Loucy (cell line): ENCODE measurements around the gene OSBP.

ENCODE experiments used
- H2AFZ ChIP-seq: fragments of 200-600 bp; sonication (generic); 2 replicates; pipeline ENCODE4 v1.6.0; 2016; ENCODE audit warnings: antibody characterized with exemption, mild to moderate bottlenecking, low read length, moderate library complexity
- H3F3A ChIP-seq: fragments of 200-600 bp; 2 replicates; pipeline ENCODE4 v1.6.0; 2016; ENCODE audit warnings: antibody characterized with exemption, low read depth, mild to moderate bottlenecking
- H3K27me3 ChIP-seq: fragments of 200-600 bp; sonication (generic); 2 replicates; pipeline ENCODE4 v1.6.1; 2014; ENCODE audit warnings: low read length, mild to moderate bottlenecking; ENCODE audit not compliant: insufficient read depth, poor library complexity, severe bottlenecking
- H3K36me3 ChIP-seq: fragments of 200-600 bp; sonication (generic); 2 replicates; pipeline ENCODE4 v1.6.1; 2016; ENCODE audit warnings: low read length; ENCODE audit not compliant: insufficient read depth
- H3K4me1 ChIP-seq: fragments of 200-600 bp; sonication (generic); 2 replicates; pipeline ENCODE4 v1.5.1; 2014; ENCODE audit warnings: low read length, mild to moderate bottlenecking; ENCODE audit not compliant: insufficient read depth, poor library complexity, severe bottlenecking
- H3K4me2 ChIP-seq: fragments of 200-600 bp; sonication (generic); 2 replicates; pipeline ENCODE4 v1.6.0; 2014; ENCODE audit warnings: antibody characterized with exemption, low read length, low read depth, mild to moderate bottlenecking; ENCODE audit not compliant: poor library complexity, severe bottlenecking
- H3K4me3 ChIP-seq: fragments of 200-600 bp; sonication (generic); 2 replicates; pipeline ENCODE4 v1.5.1; 2014; ENCODE audit warnings: low read length, mild to moderate bottlenecking, mixed read lengths; ENCODE audit not compliant: poor library complexity, severe bottlenecking
- H3K79me2 ChIP-seq: fragments of 200-600 bp; sonication (generic); 2 replicates; pipeline ENCODE4 v1.6.1; 2014; ENCODE audit warnings: low read length; ENCODE audit not compliant: insufficient read depth
- H3K9ac ChIP-seq: fragments of 200-600 bp; sonication (generic); 2 replicates; pipeline ENCODE4 v1.6.0; 2014; ENCODE audit warnings: mild to moderate bottlenecking, low read depth, low read length, moderate library complexity; ENCODE audit not compliant: poor library complexity, severe bottlenecking
- H3K9me2 ChIP-seq: fragments of 200-600 bp; sonication (generic); replicated peaks from 2 replicates; pipeline ENCODE4 v1.6.1; 2016; ENCODE audit warnings: low read depth, low read length, mixed read lengths
- H3K9me3 ChIP-seq: fragments of 200-600 bp; sonication (generic); 2 replicates; pipeline ENCODE4 v1.6.1; 2014; ENCODE audit warnings: mild to moderate bottlenecking, antibody characterized with exemption, low read length, low read depth; ENCODE audit not compliant: insufficient read depth
- H4K20me1 ChIP-seq: fragments of 200-600 bp; sonication (generic); 2 replicates; pipeline ENCODE4 v1.6.0; 2014; ENCODE audit warnings: antibody characterized with exemption, low read length, mild to moderate bottlenecking; ENCODE audit not compliant: insufficient read depth, poor library complexity, severe bottlenecking
- EZH2phosphoT487 ChIP-seq: fragments of 200-600 bp; IDR thresholded peaks from 2 replicates; pipeline ENCODE4 v1.6.1; 2018; ENCODE audit warnings: antibody characterized with exemption, mild to moderate bottlenecking, moderate library complexity, borderline replicate concordance
- TF ChIP-seq, protein P1 (sequence below): fragments of 200-600 bp; sonication (generic); conservative IDR thresholded peaks from 2 replicates; pipeline ENCODE4 v1.5.1; 2014; ENCODE audit warnings: mild to moderate bottlenecking, antibody characterized with exemption, low read length

The OSBP gene, protein sequence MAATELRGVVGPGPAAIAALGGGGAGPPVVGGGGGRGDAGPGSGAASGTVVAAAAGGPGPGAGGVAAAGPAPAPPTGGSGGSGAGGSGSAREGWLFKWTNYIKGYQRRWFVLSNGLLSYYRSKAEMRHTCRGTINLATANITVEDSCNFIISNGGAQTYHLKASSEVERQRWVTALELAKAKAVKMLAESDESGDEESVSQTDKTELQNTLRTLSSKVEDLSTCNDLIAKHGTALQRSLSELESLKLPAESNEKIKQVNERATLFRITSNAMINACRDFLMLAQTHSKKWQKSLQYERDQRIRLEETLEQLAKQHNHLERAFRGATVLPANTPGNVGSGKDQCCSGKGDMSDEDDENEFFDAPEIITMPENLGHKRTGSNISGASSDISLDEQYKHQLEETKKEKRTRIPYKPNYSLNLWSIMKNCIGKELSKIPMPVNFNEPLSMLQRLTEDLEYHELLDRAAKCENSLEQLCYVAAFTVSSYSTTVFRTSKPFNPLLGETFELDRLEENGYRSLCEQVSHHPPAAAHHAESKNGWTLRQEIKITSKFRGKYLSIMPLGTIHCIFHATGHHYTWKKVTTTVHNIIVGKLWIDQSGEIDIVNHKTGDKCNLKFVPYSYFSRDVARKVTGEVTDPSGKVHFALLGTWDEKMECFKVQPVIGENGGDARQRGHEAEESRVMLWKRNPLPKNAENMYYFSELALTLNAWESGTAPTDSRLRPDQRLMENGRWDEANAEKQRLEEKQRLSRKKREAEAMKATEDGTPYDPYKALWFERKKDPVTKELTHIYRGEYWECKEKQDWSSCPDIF

DNA sequence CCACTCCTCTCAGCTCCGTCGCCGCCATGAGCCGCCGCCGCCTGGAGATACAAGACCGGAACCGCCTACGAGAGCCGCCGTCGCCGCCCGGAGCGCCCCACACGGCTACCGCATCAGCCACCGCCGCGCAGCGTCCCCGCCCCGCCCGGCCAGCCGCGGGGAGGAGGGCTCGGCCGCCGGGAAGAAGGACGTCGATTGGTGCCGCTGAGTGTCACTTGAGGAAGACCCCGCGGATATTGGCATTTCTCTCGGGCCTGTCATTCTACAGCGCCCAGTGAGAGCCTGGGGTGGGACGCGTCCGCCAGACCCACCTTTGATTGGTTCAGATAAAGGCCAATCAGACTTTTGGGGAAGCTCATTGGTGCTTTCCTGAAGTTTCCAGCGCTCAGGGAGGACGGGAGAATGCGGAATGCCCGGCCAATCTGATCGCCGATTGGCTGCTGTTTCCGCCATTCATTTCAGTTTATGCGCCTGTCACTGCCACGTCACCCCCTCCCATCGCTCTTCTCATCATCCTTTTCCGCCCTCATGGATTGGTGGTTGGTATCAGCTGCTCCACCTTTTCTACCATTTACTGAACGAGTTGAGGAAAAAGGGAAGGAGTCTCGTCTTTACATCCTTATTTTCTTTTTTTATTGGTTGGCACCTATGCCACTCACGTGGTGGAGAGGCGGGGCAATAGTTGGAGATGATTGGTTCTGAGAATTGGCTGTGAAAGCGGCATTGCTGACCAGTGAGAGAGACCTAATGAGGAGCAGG lies at the start of gene OSBP:
Gene OSBP (minus strand): TSS at position 138 of the 759 bp plus-strand sequence. CDS start 110 bp downstream, at position 28.
- Histone ChIP-seq H3K9me3 (no peaks in the 10 kb centered on the region), H3K36me3 (no peaks in the 10 kb centered on the region), H3K9me2 (no peaks in the 10 kb centered on the region), H3K27me3 (no peaks in the 10 kb centered on the region), H3K9ac (peak within 1 kb of the TSS; percentile 85), H3K4me2 (peak within 1 kb of the TSS; percentile 92), H3F3A (no peaks in the 10 kb centered on the region), H2AFZ (peak within 1 kb of the TSS; percentile 81), H4K20me1 (peaks cover 40% of the 10 kb centered on the region), H3K4me3 (peak within 1 kb of the TSS; percentile 88), H3K79me2 (peaks cover 44% of the 10 kb centered on the region), H3K4me1 (peaks cover 49% of the 10 kb centered on the region)
- no peak for TF ChIP-seq EZH2phosphoT487

DNA sequence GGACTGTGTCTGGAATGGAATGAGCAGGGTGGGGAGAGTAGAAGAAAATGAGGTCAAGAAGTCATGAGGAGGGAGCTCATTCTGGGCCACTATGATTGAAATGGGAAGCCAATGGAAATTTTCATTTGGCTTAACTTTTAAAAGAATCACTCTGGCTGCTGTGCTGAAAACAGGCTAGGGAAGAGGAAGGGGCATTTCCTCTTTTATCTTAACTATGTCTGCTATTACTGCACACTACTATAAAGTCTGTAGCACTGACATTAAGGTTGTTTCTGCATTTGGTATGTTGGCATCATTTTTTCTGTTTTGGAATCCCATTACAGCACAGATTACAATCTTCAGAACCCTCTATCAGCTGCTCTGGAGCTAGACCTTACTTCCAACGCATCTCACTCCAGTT lies 45.0 kb upstream of the OSBP start:
- Histone ChIP-seq H3K4me2 (peak overlapping the region; percentile 96), H3K79me2 (peaks cover 63% of the 10 kb centered on the region), H3K4me1 (peaks cover 49% of the 10 kb centered on the region), H3K9me3 (no peaks in the 10 kb centered on the region), H3K36me3 (peaks cover 80% of the 10 kb centered on the region), H3K9me2 (no peaks in the 10 kb centered on the region), H3K27me3 (no peaks in the 10 kb centered on the region), H2AFZ (no peak overlapping the region), H3F3A (no peaks in the 10 kb centered on the region), H3K9ac (peak overlapping the region; percentile 34), H3K4me3 (peak overlapping the region; percentile 53), H4K20me1 (peaks cover 65% of the 10 kb centered on the region)
- no peak for TF ChIP-seq EZH2phosphoT487
- TF ChIP-seq, protein P1, sequence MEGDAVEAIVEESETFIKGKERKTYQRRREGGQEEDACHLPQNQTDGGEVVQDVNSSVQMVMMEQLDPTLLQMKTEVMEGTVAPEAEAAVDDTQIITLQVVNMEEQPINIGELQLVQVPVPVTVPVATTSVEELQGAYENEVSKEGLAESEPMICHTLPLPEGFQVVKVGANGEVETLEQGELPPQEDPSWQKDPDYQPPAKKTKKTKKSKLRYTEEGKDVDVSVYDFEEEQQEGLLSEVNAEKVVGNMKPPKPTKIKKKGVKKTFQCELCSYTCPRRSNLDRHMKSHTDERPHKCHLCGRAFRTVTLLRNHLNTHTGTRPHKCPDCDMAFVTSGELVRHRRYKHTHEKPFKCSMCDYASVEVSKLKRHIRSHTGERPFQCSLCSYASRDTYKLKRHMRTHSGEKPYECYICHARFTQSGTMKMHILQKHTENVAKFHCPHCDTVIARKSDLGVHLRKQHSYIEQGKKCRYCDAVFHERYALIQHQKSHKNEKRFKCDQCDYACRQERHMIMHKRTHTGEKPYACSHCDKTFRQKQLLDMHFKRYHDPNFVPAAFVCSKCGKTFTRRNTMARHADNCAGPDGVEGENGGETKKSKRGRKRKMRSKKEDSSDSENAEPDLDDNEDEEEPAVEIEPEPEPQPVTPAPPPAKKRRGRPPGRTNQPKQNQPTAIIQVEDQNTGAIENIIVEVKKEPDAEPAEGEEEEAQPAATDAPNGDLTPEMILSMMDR, result no peak

DNA sequence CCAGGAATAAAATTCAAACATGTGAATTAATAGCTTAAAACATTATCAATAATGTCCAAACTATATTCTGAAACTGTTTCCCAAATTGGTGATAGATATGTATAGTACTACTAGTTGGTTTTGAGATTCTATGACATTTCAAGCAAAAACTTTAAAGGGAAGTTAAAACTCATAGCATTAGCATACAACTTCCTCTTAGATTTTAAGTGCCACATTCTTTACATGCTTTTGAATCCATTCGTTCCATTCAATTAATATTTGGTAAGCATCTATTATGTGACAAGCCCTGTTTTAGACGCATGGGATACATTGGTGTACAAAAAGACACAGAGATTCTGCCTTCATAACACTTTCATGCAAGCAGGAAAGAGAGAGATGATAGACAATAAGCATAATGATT lies 44.4 kb upstream of the OSBP start:
- H3K79me2 ChIP-seq, result peaks cover 56% of the 10 kb centered on the region
- H3K9me3 ChIP-seq, result no peaks in the 10 kb centered on the region
- peaks cover 58% of the 10 kb centered on the region for H4K20me1 ChIP-seq
- H3F3A ChIP-seq, result no peaks in the 10 kb centered on the region
- TF ChIP-seq, protein P1, result no peak
- no peak for TF ChIP-seq EZH2phosphoT487
- H3K27me3 ChIP-seq, result no peaks in the 10 kb centered on the region
- H2AFZ ChIP-seq, result no peak overlapping the region
- H3K4me3 ChIP-seq, result peak overlapping the region; percentile 53
- no peaks in the 10 kb centered on the region for H3K9me2 ChIP-seq
- peaks cover 44% of the 10 kb centered on the region for H3K4me1 ChIP-seq
- H3K36me3 ChIP-seq, result peaks cover 80% of the 10 kb centered on the region
- peak overlapping the region; percentile 96 for H3K4me2 ChIP-seq
- H3K9ac ChIP-seq, result no peak overlapping the region
